ENCODE data around the gene FOXE3. TPM values are rescaled to one million over a fixed set of nuclear protein-coding genes. Genes with fewer than 3 reads are reported as not detected.

FOXE3 gene
- total RNA-seq, 1 experiment from 2014 or later: not detected

DNA sequence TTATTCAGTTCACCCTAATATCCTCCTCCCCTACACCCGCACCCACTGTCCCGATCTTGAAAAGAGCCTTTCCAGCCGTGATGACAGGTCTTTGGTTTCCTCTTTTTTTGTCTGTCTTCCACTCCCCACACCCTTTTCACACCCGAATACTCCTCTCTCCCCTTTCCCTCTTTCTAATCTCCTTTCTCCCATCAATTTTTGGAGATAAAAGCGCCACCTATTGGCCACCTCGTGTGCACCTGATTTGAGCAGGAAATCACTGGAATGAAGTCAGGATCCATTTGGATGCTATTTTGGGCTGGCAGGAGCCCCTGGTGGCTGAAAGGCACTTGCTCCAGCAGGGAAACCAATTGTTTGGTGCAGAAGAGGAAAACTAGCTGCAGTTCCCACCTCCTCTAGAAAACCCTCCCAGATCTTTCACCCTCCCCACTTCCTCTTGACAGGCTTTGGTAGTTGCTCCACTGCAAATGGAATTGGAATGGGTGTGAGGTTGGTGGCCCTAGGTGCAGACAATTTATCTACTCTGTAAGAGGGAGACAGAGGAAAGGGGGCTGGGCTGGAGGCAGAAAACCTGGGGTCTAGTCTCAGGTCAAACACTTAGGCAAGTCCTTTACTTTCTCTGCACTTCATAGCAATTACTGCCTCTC, 8.4 kb downstream of the FOXE3 start:
- no peaks in the 10 kb centered on the region for H3K9me3 Mint-ChIP-seq (ENCODE audit: unreplicated experiment)
- peak; percentile 81 for DNase-seq (ENCODE audit: unreplicated experiment)
- no peak overlapping the region for H3K4me3 Mint-ChIP-seq (ENCODE audit: unreplicated experiment)
- peaks cover 6% of the 10 kb centered on the region for H3K36me3 Mint-ChIP-seq (ENCODE audit: insufficient read depth, unreplicated experiment)
- ChIA-PET CTCF (interaction anchor here (0.6 to 4.2 kb wide), 29 partner anchors 11 to 592 kb away, joined by 3 to 81 read pairs (median 3); partner anchors contain the start of gene FOXD2), POLR2A (interaction anchor here (0.8 to 1.3 kb wide), 3 partner anchors 8 to 233 kb away, joined by 3 read pairs; no protein-coding TSS in a partner anchor)
- intact Hi-C loops (cut with micrococcal nuclease): loop anchor here (1.0 to 5.0 kb wide), 4 partner anchors 36 to 245 kb away; partner anchors contain the start of genes CMPK1 and PDZK1IP1
- no peak overlapping the region for H3K27ac Mint-ChIP-seq (ENCODE audit: low read depth, unreplicated experiment)
- TF ChIP-seq CTCF (IDR thresholded peaks at IDR 0.05; ENCODE audit: unreplicated experiment): peak; percentile 68
- BruUV-seq (replicated peaks): no TSS peak
- H3K4me1 Mint-ChIP-seq (ENCODE audit: insufficient read depth, unreplicated experiment): peaks cover 11% of the 10 kb centered on the region
- no peaks in the 10 kb centered on the region for H3K27me3 Mint-ChIP-seq (ENCODE audit: insufficient read depth, unreplicated experiment)

GRCh38 chr1:47431534-47431933, 15.4 kb downstream of the FOXE3 start:
- Mint-ChIP-seq H3K27ac (ENCODE audit: low read depth, unreplicated experiment) (no peak overlapping the region), H3K9me3 (ENCODE audit: unreplicated experiment) (no peaks in the 10 kb centered on the region), H3K4me3 (ENCODE audit: unreplicated experiment) (no peak overlapping the region), H3K36me3 (ENCODE audit: insufficient read depth, unreplicated experiment) (peaks cover 12% of the 10 kb centered on the region), H3K27me3 (ENCODE audit: insufficient read depth, unreplicated experiment) (no peaks in the 10 kb centered on the region), H3K4me1 (ENCODE audit: insufficient read depth, unreplicated experiment) (peaks cover 35% of the 10 kb centered on the region)
- no TSS peak for BruUV-seq (replicated peaks)
- DNase-seq (ENCODE audit: unreplicated experiment): peak; percentile 78
- intact Hi-C loops (cut with micrococcal nuclease): no loop called here
- ChIA-PET CTCF (interaction anchor here (0.7 to 13.1 kb wide), 31 partner anchors 8 to 631 kb away, joined by 3 to 696 read pairs (median 4); partner anchors contain the start of gene PDZK1IP1), POLR2A (interaction anchor here (0.7 to 2.4 kb wide), 9 partner anchors 22 to 1460 kb away, joined by 3 to 9 read pairs (median 5); no protein-coding TSS in a partner anchor)
- no peak for TF ChIP-seq CTCF (IDR thresholded peaks at IDR 0.05; ENCODE audit: unreplicated experiment)

DNA sequence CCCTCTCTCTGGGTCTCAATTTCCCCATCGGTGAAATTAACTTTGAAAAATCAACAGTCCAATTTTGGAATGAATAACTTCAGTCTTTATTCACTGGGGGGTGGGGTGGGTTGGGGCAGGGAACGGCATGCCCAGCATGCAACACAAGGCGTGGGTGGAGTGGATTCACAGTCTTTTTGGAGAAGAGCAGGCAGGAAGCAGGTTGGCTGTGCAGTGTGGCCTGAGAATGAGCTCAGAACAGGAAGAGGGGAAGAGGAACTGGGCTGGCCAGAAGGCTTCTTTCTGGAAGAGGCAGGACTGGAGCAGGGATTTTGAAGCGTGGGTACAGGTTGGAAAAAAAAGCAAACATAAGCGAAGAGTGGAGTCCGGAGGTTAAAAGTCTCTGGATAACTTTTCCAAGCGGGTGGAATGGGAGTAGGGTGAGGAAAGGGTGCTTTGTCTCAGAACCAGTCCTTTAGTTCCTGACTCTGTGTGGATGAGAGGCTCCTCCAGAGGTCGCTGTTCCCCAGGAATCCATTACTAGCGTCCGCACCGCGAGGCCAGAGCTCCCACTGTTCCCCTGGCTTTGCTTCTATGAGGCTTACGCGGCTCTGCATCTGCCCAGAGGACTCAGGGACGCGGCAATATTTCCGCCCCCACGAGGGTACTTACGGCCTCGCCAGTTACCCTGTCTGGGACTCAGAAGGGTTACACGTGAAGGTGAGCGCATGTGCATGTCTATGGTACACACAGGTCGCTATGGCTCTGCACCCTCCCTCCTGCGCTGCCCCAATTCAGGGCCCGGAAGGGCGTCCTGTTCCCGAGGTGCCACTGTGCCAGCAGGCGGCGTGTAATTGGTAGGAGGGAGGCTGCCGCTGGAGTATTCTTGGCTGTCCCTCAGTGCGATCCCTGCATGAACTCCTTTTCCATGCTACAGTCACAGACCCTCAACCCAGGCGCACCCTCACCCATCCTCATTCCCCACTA, 16.3 kb downstream of the FOXE3 start:
- H3K9me3 Mint-ChIP-seq (ENCODE audit: unreplicated experiment): no peaks in the 10 kb centered on the region
- H3K27me3 Mint-ChIP-seq (ENCODE audit: insufficient read depth, unreplicated experiment): no peaks in the 10 kb centered on the region
- H3K4me3 Mint-ChIP-seq (ENCODE audit: unreplicated experiment): peak overlapping the region; percentile 48
- peaks cover 37% of the 10 kb centered on the region for H3K4me1 Mint-ChIP-seq (ENCODE audit: insufficient read depth, unreplicated experiment)
- peak overlapping the region; percentile 14 for H3K27ac Mint-ChIP-seq (ENCODE audit: low read depth, unreplicated experiment)
- POLR2A ChIA-PET: interaction anchor here (0.6 to 2.4 kb wide), 15 partner anchors 9 to 1461 kb away, joined by 3 to 9 read pairs (median 5); partner anchors contain the start of gene CMPK1
- intact Hi-C loops (cut with micrococcal nuclease): loop anchor here (1.0 kb wide), 2 partner anchors 278 to 294 kb away; no protein-coding TSS in a partner anchor
- TSS peak; percentile 88 for BruUV-seq (replicated peaks)
- CTCF ChIA-PET: interaction anchor here (0.6 to 13.1 kb wide), 36 partner anchors 7 to 631 kb away, joined by 3 to 696 read pairs (median 4); partner anchors contain the start of gene PDZK1IP1
- peak; percentile 87 for TF ChIP-seq CTCF (IDR thresholded peaks at IDR 0.05; ENCODE audit: unreplicated experiment)
- H3K36me3 Mint-ChIP-seq (ENCODE audit: insufficient read depth, unreplicated experiment): peaks cover 12% of the 10 kb centered on the region
- peak; percentile 89 for DNase-seq (ENCODE audit: unreplicated experiment)

Data from MCF 10A (cell line).